RWPE2 (cell line): ENCODE measurements around the gene SYNPR.

Experiments used
- ATAC-seq: fragments of 200-7000 bp; cut with Tn5 transposase; 3 replicates; pipeline ENCODE4 v1.9.1; 2021; ENCODE audit warnings: low read depth
- DNase-seq: peaks from one replicate; pipeline ENCODE4 v3.0.0-alpha.2; 2020; ENCODE audit warnings: low spot score
- H3K27ac ChIP-seq: fragments of 450-650 bp; 2 replicates; pipeline ENCODE4 v1.5.1; 2017; ENCODE audit warnings: mild to moderate bottlenecking; ENCODE audit not compliant: poor library complexity, severe bottlenecking
- H3K27me3 ChIP-seq: fragments of 250-450 bp; sonication (Bioruptor Pico); 2 replicates; pipeline ENCODE4 v1.5.1; 2021; ENCODE audit warnings: mild to moderate bottlenecking, moderate library complexity; ENCODE audit not compliant: insufficient read depth, poor library complexity, severe bottlenecking
- H3K36me3 ChIP-seq: fragments of 250-450 bp; sonication (Bioruptor Pico); 2 replicates; pipeline ENCODE4 v1.5.1; 2020; ENCODE audit warnings: low read depth, mild to moderate bottlenecking, moderate library complexity
- H3K4me1 ChIP-seq: fragments of 250-450 bp; sonication (Bioruptor Pico); 2 replicates; pipeline ENCODE4 v1.5.1; 2021; ENCODE audit warnings: mild to moderate bottlenecking, moderate library complexity; ENCODE audit not compliant: insufficient read depth, poor library complexity, severe bottlenecking
- H3K4me3 ChIP-seq: fragments of 250-450 bp; sonication (Bioruptor Pico); 2 replicates; pipeline ENCODE4 v1.5.1; 2021; ENCODE audit warnings: mild to moderate bottlenecking, moderate library complexity; ENCODE audit not compliant: severe bottlenecking
- H3K9me3 ChIP-seq: fragments of 250-450 bp; sonication (Bioruptor Pico); 2 replicates; pipeline ENCODE4 v1.5.1; 2021; ENCODE audit warnings: mild to moderate bottlenecking, moderate library complexity; ENCODE audit not compliant: severe bottlenecking
- TF ChIP-seq, protein P1 (sequence below): fragments of 450-650 bp; IDR thresholded peaks from one replicate; pipeline ENCODE4 v1.5.1; 2017; ENCODE audit warnings: mild to moderate bottlenecking, moderate library complexity; ENCODE audit not compliant: poor library complexity, severe bottlenecking

SYNPR gene

DNA sequence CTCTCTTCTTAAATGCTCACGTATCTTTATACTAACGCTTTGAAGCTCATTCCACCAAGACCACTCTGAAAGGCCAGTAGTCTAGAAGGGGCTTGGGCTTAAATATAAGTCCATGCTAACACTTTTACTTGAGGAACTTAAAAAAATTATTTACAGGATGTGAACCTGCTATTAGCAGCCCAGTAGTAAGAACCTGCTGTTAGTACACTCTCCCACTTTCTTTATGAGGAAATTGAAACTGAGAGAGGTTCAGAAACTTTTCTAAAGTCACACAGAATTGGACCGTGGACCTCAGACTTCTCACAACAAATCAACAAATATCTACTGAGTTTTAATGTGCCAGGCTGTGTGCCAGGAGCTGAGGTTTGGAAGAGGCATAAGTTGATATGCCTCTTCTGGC lies 53.4 kb downstream of the SYNPR start:
- Histone ChIP-seq H3K27ac (no peak overlapping the region), H3K4me3 (no peak overlapping the region), H3K9me3 (no peaks in the 10 kb centered on the region), H3K4me1 (no peaks in the 10 kb centered on the region), H3K36me3 (no peaks in the 10 kb centered on the region), H3K27me3 (peaks cover 5% of the 10 kb centered on the region)
- TF ChIP-seq, protein P1, sequence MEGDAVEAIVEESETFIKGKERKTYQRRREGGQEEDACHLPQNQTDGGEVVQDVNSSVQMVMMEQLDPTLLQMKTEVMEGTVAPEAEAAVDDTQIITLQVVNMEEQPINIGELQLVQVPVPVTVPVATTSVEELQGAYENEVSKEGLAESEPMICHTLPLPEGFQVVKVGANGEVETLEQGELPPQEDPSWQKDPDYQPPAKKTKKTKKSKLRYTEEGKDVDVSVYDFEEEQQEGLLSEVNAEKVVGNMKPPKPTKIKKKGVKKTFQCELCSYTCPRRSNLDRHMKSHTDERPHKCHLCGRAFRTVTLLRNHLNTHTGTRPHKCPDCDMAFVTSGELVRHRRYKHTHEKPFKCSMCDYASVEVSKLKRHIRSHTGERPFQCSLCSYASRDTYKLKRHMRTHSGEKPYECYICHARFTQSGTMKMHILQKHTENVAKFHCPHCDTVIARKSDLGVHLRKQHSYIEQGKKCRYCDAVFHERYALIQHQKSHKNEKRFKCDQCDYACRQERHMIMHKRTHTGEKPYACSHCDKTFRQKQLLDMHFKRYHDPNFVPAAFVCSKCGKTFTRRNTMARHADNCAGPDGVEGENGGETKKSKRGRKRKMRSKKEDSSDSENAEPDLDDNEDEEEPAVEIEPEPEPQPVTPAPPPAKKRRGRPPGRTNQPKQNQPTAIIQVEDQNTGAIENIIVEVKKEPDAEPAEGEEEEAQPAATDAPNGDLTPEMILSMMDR = no peak
- DNase-seq (no peak), ATAC-seq (no peak)

DNA sequence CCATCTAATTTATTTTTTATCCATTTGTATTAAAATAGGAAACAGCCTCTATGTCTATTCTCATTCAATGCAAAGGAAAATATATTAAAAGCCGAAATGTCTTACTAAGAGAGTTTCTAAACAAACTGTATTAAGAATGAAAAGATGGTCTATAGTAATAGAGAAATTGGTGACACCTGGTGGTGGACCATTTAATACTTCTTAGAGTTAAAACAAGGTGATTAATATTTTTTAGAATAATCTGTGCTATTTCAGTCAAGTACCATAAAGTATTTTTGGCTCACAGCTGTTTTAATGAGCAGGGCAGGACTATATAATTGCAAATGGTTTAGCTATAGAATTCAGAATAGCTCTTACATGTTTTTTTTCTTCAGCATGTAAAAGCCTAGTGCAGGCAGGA lies 55.7 kb downstream of the SYNPR start:
- H3K9me3 ChIP-seq = no peaks in the 10 kb centered on the region
- no peaks in the 10 kb centered on the region for H3K36me3 ChIP-seq
- no peak overlapping the region for H3K4me3 ChIP-seq
- DNase-seq (no peak), ATAC-seq (no peak)
- H3K27me3 ChIP-seq = peaks cover 5% of the 10 kb centered on the region
- H3K4me1 ChIP-seq = no peaks in the 10 kb centered on the region
- no peak overlapping the region for H3K27ac ChIP-seq
- TF ChIP-seq, protein P1 = peak; percentile 57

DNA sequence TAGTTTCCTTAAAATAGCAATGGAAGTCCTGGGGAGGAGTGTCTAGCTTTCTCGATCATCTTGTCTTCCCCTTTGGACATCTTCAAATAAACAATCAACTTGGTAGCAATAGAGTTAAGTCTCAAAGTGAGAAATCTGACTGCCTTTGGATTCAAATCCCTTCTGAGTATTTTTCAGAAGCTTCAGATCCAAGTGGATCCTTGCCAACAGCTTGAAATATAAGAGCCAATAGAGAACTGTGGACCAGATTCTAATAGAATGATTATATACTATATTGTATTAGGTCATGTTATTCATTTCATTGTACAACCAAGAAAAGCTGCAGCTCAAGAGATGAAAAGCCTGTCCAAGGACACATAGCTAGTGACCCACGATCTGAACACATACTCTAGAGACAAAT lies 60.2 kb downstream of the SYNPR start:
- Histone ChIP-seq H3K36me3 (no peaks in the 10 kb centered on the region), H3K4me1 (peaks cover 1% of the 10 kb centered on the region), H3K9me3 (no peaks in the 10 kb centered on the region), H3K4me3 (no peak overlapping the region), H3K27me3 (peaks cover 3% of the 10 kb centered on the region), H3K27ac (no peak overlapping the region)
- no peak for ATAC-seq
- DNase-seq = no peak
- TF ChIP-seq, protein P1 = no peak

DNA sequence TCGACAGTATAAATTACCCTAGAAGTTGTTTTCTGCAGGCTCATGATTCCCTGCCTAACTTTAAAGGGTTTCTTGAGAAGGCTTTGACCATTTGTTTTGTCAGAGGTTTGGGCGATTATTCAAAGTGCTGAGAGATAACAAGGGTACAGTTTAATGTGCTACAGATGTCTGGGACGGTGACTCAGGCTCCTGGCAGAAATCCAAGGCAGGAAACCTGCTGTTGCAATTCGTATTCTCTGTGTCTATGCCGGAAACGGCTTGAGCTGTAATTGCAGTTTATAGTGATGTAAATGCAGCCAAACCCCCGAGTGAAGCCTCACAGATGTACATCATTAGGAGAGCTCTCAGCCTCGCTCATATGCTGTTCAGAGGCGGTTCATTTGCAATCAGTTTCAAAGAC lies 65.6 kb downstream of the SYNPR start:
- TF ChIP-seq, protein P1 = no peak
- no peaks in the 10 kb centered on the region for H3K27me3 ChIP-seq

DNA sequence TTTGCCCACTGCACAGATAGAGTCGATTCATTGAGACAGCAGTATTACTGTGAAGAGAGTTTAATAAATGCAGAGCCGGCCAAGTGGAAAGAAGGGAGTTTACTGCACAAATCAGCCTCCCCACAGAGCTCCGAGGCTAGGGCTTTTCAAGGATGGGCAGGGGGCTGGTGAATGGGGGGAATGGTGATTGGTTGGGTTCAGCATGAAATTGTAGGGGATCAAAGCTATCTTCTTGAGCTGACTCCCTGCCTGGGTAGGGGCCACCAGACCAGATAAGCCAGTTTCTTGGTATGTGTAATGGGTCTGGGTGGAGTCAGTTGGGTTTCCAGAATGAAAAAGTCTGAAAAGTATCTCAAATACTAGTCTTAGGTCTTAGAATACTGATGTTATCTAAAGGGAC lies 66.6 kb downstream of the SYNPR start:
- ATAC-seq (no peak), DNase-seq (no peak)
- Histone ChIP-seq H3K9me3 (no peaks in the 10 kb centered on the region), H3K4me1 (peaks cover 10% of the 10 kb centered on the region), H3K27me3 (no peaks in the 10 kb centered on the region), H3K36me3 (no peaks in the 10 kb centered on the region), H3K4me3 (no peak overlapping the region), H3K27ac (no peak overlapping the region)
- TF ChIP-seq, protein P1 = no peak

More for the DNA sequence above, 65.6 kb downstream of the SYNPR start:
- Histone ChIP-seq H3K9me3 (no peaks in the 10 kb centered on the region), H3K36me3 (no peaks in the 10 kb centered on the region), H3K4me1 (peaks cover 10% of the 10 kb centered on the region), H3K27ac (peak overlapping the region; percentile 23), H3K4me3 (no peak overlapping the region)
- peak; percentile 81 for DNase-seq
- peak; percentile 98 for ATAC-seq
